A204.1 (cell line): ENCODE data around the gene H2BW1.
"Not testable (repeated sequence)": the region's sequence is repeated elsewhere in the genome, so short reads cannot be mapped to it uniquely, and the experiment has no call there.

Experiments
- FAIRE-seq: peaks from 2 replicates; lab custom pipeline; 2012; peaks lifted over from hg19 to GRCh38; lab: Jason Lieb, UNC

H2BW1 gene

GRCh38 chrX:104013606-104014005 lies at the start of gene H2BW1:
Gene H2BW1 (minus strand): TSS chrX:104013708. CDS start chrX:104013576, 132 bp downstream.
- no peak for FAIRE-seq

- FAIRE-seq: not testable (repeated sequence)
Observed at GRCh38 chrX:104062636-104063035, 49.1 kb upstream of the H2BW1 start.

- not testable (repeated sequence) for FAIRE-seq
Observed at GRCh38 chrX:104054956-104055355, 41.4 kb upstream of the H2BW1 start.

- no peak for FAIRE-seq
Observed at GRCh38 chrX:104047171-104047570, 33.7 kb upstream of the H2BW1 start.

- FAIRE-seq: no peak
Observed at GRCh38 chrX:104045642-104046041, 32.1 kb upstream of the H2BW1 start.

- no peak for FAIRE-seq
Observed at GRCh38 chrX:104041003-104041402, 27.5 kb upstream of the H2BW1 start.

- FAIRE-seq: no peak
Observed at GRCh38 chrX:104039689-104040505, 26.4 kb upstream of the H2BW1 start, which contains the start of gene H2BW2. Gene H2BW2 (plus strand): TSS chrX:104039956. CDS start chrX:104039995, 39 bp downstream.

GRCh38 chrX:104018126-104018525 lies 4.6 kb upstream of the H2BW1 start:
- FAIRE-seq: no peak

GRCh38 chrX:104015576-104015975 lies 2.1 kb upstream of the H2BW1 start:
- FAIRE-seq: not testable (repeated sequence)

- FAIRE-seq: no peak
Observed at GRCh38 chrX:104013158-104013557, 350 bp downstream of the H2BW1 start.

GRCh38 chrX:104008831-104009230 lies 4.7 kb downstream of the H2BW1 start:
- no peak for FAIRE-seq

- no peak for FAIRE-seq
Observed at GRCh38 chrX:103999234-103999633, 14.3 kb downstream of the H2BW1 start.

GRCh38 chrX:103983508-103983907 lies 30.0 kb downstream of the H2BW1 start:
- FAIRE-seq: not testable (repeated sequence)

GRCh38 chrX:103962411-103963278 lies 50.9 kb downstream of the H2BW1 start, which contains the start of gene TMSB15B:
Gene TMSB15B (plus strand): TSS chrX:103962627.
- FAIRE-seq: not testable (repeated sequence)
